HG03108 (cell line): ENCODE results near the gene TRPM1.

Experiments used
- ATAC-seq: cut with Tn5 transposase; IDR thresholded peaks from one replicate; pipeline ENCODE4 v1.9.1; 2021; ENCODE audit warnings: moderate library complexity; ENCODE audit not compliant: unreplicated experiment

TRPM1 gene

GRCh38 chr15:31051496-31052080, 49.9 kb downstream of the TRPM1 start:
- no peak for ATAC-seq

GRCh38 chr15:31050953-31051352, 50.6 kb downstream of the TRPM1 start:
- ATAC-seq = no peak

- ATAC-seq = no peak
Observed at GRCh38 chr15:31049682-31050615, 51.6 kb downstream of the TRPM1 start.

GRCh38 chr15:31049111-31049510, 52.4 kb downstream of the TRPM1 start:
- no peak for ATAC-seq

GRCh38 chr15:31047437-31047836, 54.1 kb downstream of the TRPM1 start:
- ATAC-seq = no peak

GRCh38 chr15:31046759-31047359, 54.7 kb downstream of the TRPM1 start:
- no peak for ATAC-seq

GRCh38 chr15:31045606-31046005, 55.9 kb downstream of the TRPM1 start:
- no peak for ATAC-seq

GRCh38 chr15:31042751-31043150, 58.8 kb downstream of the TRPM1 start:
- no peak for ATAC-seq

GRCh38 chr15:31041610-31042009, 59.9 kb downstream of the TRPM1 start:
- ATAC-seq = no peak

GRCh38 chr15:31040611-31041010, 60.9 kb downstream of the TRPM1 start:
- no peak for ATAC-seq

- no peak for ATAC-seq
Observed at GRCh38 chr15:31039961-31040360, 61.6 kb downstream of the TRPM1 start.

- no peak for ATAC-seq
Observed at GRCh38 chr15:31037731-31038477, 63.6 kb downstream of the TRPM1 start.

- no peak for ATAC-seq
Observed at GRCh38 chr15:31036783-31037182, 64.7 kb downstream of the TRPM1 start.

GRCh38 chr15:31035610-31036009, 65.9 kb downstream of the TRPM1 start:
- no peak for ATAC-seq

GRCh38 chr15:31034152-31034551, 67.4 kb downstream of the TRPM1 start:
- ATAC-seq = no peak

- ATAC-seq = no peak
Observed at GRCh38 chr15:31032961-31033371, 68.6 kb downstream of the TRPM1 start.

GRCh38 chr15:31031471-31032067, 70.0 kb downstream of the TRPM1 start:
- ATAC-seq = no peak

GRCh38 chr15:31027910-31028578, 73.5 kb downstream of the TRPM1 start:
- no peak for ATAC-seq

- ATAC-seq = no peak
Observed at GRCh38 chr15:31025996-31026395, 75.5 kb downstream of the TRPM1 start.

- ATAC-seq = no peak
Observed at GRCh38 chr15:31024979-31025378, 76.5 kb downstream of the TRPM1 start.
